Panc1 (cell line): Measurements from ENCODE around the gene GABARAP. TPM values are rescaled to one million over a fixed set of nuclear protein-coding genes. Genes with fewer than 3 reads are reported as not detected.

Experiments used
- ATAC-seq: fragments of 200-7000 bp; cut with Tn5 transposase; 2 replicates; pipeline ENCODE4 v1.9.1; 2020; ENCODE audit warnings: mild to moderate bottlenecking, moderate library complexity
- BruUV-seq: library from RNA; stranded (reverse); fragments of 400-500 nt; replicated peaks from 2 replicates; lab custom pipeline; 2021; lab: Mats Ljungman, UMichigan
- CTCF ChIA-PET: fragments of 300-600 bp; sonication (Branson Sonifier 250); formaldehyde crosslinking; loops from one replicate; lab custom pipeline; 2022; ENCODE audit warnings: antibody characterized with exemption; lab: Charles Lee
- POLR2A ChIA-PET: fragments of 300-600 bp; sonication (Branson Sonifier 250); formaldehyde crosslinking; loops from one replicate; lab custom pipeline; 2022; ENCODE audit warnings: antibody characterized with exemption; lab: Charles Lee
- DNase-seq: peaks from one replicate; pipeline ENCODE4 v3.0.0-alpha.2; 2010; ENCODE audit warnings: low read depth, low spot score
- H3K27ac ChIP-seq: 2 replicates; pipeline ENCODE4 v1.5.1; 2011; ENCODE audit warnings: mild to moderate bottlenecking, low read length, inconsistent platforms
- H3K27me3 ChIP-seq: fragments of 200-500 bp; sonication (Bioruptor generic); 2 replicates; pipeline ENCODE4 v1.6.0; 2014; ENCODE audit warnings: low read length, inconsistent platforms; ENCODE audit not compliant: control insufficient read depth, insufficient read depth
- H3K36me3 ChIP-seq: fragments of 200-500 bp; sonication (Bioruptor generic); 2 replicates; pipeline ENCODE4 v1.5.1; 2014; ENCODE audit warnings: inconsistent platforms, mild to moderate bottlenecking, low read length, moderate library complexity; ENCODE audit not compliant: control insufficient read depth, insufficient read depth
- H3K4me1 ChIP-seq: 2 replicates; pipeline ENCODE4 v1.5.1; 2011; ENCODE audit warnings: inconsistent platforms, mild to moderate bottlenecking, low read length, moderate library complexity; ENCODE audit not compliant: control insufficient read depth, insufficient read depth
- H3K4me3 ChIP-seq, 2 experiments: 2 replicates each; pipeline ENCODE4 v1.5.1; 2011 to 2012; ENCODE audit warnings: low read depth in 2 of 2, low read length in 2 of 2, mild to moderate bottlenecking in 2 of 2, inconsistent platforms in 1 of 2, moderate library complexity in 1 of 2
- H3K9me3 ChIP-seq: fragments of 200-500 bp; sonication (Bioruptor generic); 2 replicates; pipeline ENCODE4 v1.5.1; 2014; ENCODE audit warnings: low read depth, mild to moderate bottlenecking, inconsistent platforms, low read length, moderate library complexity; ENCODE audit not compliant: control insufficient read depth, insufficient read depth
- POLR2AphosphoS5 ChIP-seq: IDR thresholded peaks from 2 replicates; pipeline ENCODE4 v1.6.1; 2012; ENCODE audit warnings: mild to moderate bottlenecking, low read depth, low read length, moderate library complexity
- SIN3A ChIP-seq: IDR thresholded peaks from 2 replicates; pipeline ENCODE4 v1.6.1; 2012; ENCODE audit warnings: low read depth, mild to moderate bottlenecking, low read length, moderate library complexity, borderline replicate concordance; ENCODE audit not compliant: insufficient read depth
- TCF7L2 ChIP-seq: IDR thresholded peaks from 2 replicates; pipeline ENCODE4 v1.6.1; 2011; ENCODE audit warnings: mild to moderate bottlenecking, low read depth, low read length, inconsistent platforms
- in situ Hi-C: cut with HindIII; loops from 2 replicates; pipeline ENCODE4 v1.10.0; 2016; ENCODE audit warnings: low sequenced_read_pairs, low pct_unique_long_range_greater_than_20kb
- intact Hi-C: fragments of 100-400 bp; cut with micrococcal nuclease; formaldehyde crosslinking; loops from one replicate; pipeline ENCODE4 v1.10.0; 2022; ENCODE audit not compliant: unreplicated experiment
- total RNA-seq: library from RNA; stranded (reverse); gene quantifications from one replicate; pipeline ENCODE4 v1.2.1, GENCODE V29; 2021; ENCODE audit not compliant: unreplicated experiment
- TF ChIP-seq, protein P1 (sequence below): fragments of 450-650 bp; IDR thresholded peaks from 2 replicates; pipeline ENCODE4 v1.5.1; 2017; ENCODE audit warnings: mild to moderate bottlenecking
- TF ChIP-seq, protein P2 (sequence below), 2 experiments: IDR thresholded peaks; 2 replicates each; pipeline ENCODE4 v1.6.1; 2011 to 2012; ENCODE audit warnings: low read depth in 2 of 2, control low read depth in 1 of 2, low read length in 1 of 2, mild to moderate bottlenecking in 1 of 2, moderate library complexity in 1 of 2; ENCODE audit not compliant: insufficient read depth in 1 of 2

GABARAP gene
- total RNA-seq, 1 experiment from 2014 or later, result 289 TPM

DNA sequence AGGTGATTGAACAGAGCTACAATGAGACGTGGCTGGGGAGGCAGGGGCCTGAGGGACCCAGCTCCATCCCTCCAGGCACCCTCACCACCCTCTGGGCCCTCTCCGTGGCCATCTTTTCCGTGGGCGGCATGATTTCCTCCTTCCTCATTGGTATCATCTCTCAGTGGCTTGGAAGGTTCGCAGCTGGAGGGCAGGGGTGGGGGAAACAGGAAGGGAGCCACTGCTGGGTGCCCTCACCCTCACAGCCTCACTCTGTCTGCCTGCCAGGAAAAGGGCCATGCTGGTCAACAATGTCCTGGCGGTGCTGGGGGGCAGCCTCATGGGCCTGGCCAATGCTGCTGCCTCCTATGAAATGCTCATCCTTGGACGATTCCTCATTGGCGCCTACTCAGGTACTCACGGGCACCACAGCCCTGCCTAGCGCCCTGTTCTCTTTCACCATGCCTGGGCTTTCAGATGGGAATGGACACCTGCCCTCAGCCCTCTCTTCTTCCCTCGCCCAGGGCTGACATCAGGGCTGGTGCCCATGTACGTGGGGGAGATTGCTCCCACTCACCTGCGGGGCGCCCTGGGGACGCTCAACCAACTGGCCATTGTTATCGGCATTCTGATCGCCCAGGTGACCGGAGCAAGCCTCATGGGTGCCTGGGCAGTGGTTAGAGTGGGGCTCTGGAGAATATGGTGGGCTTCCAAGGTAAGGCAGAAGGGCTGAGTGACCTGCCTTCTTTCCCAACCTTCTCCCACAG, 41.4 kb upstream of the GABARAP start:
- intact Hi-C loops (no loop called here), in situ Hi-C loops (no loop called here)
- DNase-seq (no peak), ATAC-seq (no peak)
- no peaks in the 10 kb centered on the region for H3K27me3 ChIP-seq
- H3K36me3 ChIP-seq, result no peaks in the 10 kb centered on the region
- no peaks in the 10 kb centered on the region for H3K9me3 ChIP-seq
- no peak overlapping the region for H3K4me3 ChIP-seq
- TF ChIP-seq POLR2AphosphoS5 (no peak), SIN3A (no peak), TCF7L2 (no peak)
- TF ChIP-seq, protein P1, sequence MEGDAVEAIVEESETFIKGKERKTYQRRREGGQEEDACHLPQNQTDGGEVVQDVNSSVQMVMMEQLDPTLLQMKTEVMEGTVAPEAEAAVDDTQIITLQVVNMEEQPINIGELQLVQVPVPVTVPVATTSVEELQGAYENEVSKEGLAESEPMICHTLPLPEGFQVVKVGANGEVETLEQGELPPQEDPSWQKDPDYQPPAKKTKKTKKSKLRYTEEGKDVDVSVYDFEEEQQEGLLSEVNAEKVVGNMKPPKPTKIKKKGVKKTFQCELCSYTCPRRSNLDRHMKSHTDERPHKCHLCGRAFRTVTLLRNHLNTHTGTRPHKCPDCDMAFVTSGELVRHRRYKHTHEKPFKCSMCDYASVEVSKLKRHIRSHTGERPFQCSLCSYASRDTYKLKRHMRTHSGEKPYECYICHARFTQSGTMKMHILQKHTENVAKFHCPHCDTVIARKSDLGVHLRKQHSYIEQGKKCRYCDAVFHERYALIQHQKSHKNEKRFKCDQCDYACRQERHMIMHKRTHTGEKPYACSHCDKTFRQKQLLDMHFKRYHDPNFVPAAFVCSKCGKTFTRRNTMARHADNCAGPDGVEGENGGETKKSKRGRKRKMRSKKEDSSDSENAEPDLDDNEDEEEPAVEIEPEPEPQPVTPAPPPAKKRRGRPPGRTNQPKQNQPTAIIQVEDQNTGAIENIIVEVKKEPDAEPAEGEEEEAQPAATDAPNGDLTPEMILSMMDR, result no peak
- TF ChIP-seq, protein P2, sequence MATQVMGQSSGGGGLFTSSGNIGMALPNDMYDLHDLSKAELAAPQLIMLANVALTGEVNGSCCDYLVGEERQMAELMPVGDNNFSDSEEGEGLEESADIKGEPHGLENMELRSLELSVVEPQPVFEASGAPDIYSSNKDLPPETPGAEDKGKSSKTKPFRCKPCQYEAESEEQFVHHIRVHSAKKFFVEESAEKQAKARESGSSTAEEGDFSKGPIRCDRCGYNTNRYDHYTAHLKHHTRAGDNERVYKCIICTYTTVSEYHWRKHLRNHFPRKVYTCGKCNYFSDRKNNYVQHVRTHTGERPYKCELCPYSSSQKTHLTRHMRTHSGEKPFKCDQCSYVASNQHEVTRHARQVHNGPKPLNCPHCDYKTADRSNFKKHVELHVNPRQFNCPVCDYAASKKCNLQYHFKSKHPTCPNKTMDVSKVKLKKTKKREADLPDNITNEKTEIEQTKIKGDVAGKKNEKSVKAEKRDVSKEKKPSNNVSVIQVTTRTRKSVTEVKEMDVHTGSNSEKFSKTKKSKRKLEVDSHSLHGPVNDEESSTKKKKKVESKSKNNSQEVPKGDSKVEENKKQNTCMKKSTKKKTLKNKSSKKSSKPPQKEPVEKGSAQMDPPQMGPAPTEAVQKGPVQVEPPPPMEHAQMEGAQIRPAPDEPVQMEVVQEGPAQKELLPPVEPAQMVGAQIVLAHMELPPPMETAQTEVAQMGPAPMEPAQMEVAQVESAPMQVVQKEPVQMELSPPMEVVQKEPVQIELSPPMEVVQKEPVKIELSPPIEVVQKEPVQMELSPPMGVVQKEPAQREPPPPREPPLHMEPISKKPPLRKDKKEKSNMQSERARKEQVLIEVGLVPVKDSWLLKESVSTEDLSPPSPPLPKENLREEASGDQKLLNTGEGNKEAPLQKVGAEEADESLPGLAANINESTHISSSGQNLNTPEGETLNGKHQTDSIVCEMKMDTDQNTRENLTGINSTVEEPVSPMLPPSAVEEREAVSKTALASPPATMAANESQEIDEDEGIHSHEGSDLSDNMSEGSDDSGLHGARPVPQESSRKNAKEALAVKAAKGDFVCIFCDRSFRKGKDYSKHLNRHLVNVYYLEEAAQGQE (IDR thresholded peaks at IDR 0.05; ENCODE audit: insufficient read depth in 1 of 2, low read depth in 2 of 2, low read length in 1 of 2), result no peak
- ChIA-PET CTCF (no interaction called here), POLR2A (no interaction called here)
- no TSS peak for BruUV-seq
- no peak overlapping the region for H3K27ac ChIP-seq
- no peaks in the 10 kb centered on the region for H3K4me1 ChIP-seq

DNA sequence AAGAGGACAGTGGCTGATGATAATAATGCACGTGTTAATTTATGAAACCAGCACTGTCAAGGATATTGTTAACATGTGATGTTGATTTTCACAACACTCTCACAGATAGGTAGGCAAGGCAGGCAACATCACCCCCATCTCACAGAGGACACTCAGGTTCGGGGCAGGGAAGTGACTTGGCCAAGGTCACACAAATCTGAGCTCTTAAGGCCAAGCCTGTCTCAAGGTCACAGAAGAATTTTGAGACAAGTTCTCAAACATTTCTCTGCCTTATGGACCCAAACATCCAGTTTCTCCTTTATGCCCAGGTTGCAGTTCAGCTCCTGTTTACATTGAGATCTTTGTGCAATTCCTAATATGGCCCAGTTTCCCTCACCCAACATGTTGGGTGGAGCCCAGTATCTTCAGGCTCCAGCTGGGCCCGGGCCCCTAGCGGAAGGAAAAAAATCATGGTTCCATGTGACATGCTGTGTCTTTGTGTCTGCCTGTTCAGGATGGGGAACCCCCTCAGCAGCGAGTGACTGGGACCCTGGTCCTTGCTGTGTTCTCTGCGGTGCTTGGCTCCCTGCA, 40.6 kb upstream of the GABARAP start:
- Histone ChIP-seq H3K4me3 (no peak overlapping the region), H3K4me1 (no peaks in the 10 kb centered on the region), H3K36me3 (no peaks in the 10 kb centered on the region), H3K27me3 (no peaks in the 10 kb centered on the region), H3K27ac (no peak overlapping the region), H3K9me3 (no peaks in the 10 kb centered on the region)
- POLR2A ChIA-PET, result interaction anchor here (0.5 to 0.7 kb wide), 2 partner anchors 9 to 250 kb away, joined by 4 to 5 read pairs; no protein-coding TSS in a partner anchor
- BruUV-seq, result no TSS peak
- ATAC-seq (no peak), DNase-seq (no peak)
- CTCF ChIA-PET, result no interaction called here
- in situ Hi-C loops (no loop called here), intact Hi-C loops (no loop called here)
- TF ChIP-seq, protein P2 (IDR thresholded peaks at IDR 0.05; ENCODE audit: insufficient read depth in 1 of 2, low read depth in 2 of 2, low read length in 1 of 2), result no peak
- TF ChIP-seq SIN3A, result no peak
- TF ChIP-seq, protein P1, result no peak
- no peak for TF ChIP-seq POLR2AphosphoS5
- TF ChIP-seq TCF7L2, result no peak
